ENCODE results near the gene GPR162. TPM values are rescaled to one million over a fixed set of nuclear protein-coding genes. Genes with fewer than 3 reads are reported as not detected.

The GPR162 gene
- total and polyA plus RNA-seq, 4 donors = 0.59 to 2.4 (median 1.7) TPM

- no peaks in the 10 kb centered on the region for H3K27me3 ChIP-seq (ENCODE audit: control insufficient read depth in 4 of 4, insufficient read depth in 4 of 4, low read length in 3 of 4)
These were observed 29.6 kb upstream of the GPR162 start for GRCh38 chr12:6791931-6792520.

More at GRCh38 chr12:6791931-6792520, 29.6 kb upstream of the GPR162 start:
- Histone ChIP-seq H3K9me3 (ENCODE audit: control insufficient read depth in 4 of 4, low read length in 3 of 4) (no peaks in the 10 kb centered on the region), H3K4me3 (ENCODE audit: low read depth in 1 of 3, low read length in 3 of 3) (peak overlapping the region in 1 of 3 donors; percentile 12), H3K27ac (ENCODE audit: low read depth in 1 of 2, low read length in 2 of 2) (peak overlapping the region in 1 of 2 donors; percentile 29), H3K4me1 (ENCODE audit: control insufficient read depth in 4 of 4, insufficient read depth in 4 of 4, low read length in 3 of 4) (peaks cover 0 to 15% (median 3%) of the 10 kb centered on the region in 4 donors), H3K36me3 (ENCODE audit: control insufficient read depth in 4 of 4, insufficient read depth in 3 of 4, low read depth in 1 of 4, low read length in 3 of 4) (no peaks in the 10 kb centered on the region), H3K9ac (ENCODE audit: low read depth in 1 of 2, low read length in 2 of 2) (peak overlapping the region in 1 of 2 donors; percentile 51)
- 73% methylated on average over 13 of the region's 13 CpGs for WGBS
- TF ChIP-seq, protein P1, sequence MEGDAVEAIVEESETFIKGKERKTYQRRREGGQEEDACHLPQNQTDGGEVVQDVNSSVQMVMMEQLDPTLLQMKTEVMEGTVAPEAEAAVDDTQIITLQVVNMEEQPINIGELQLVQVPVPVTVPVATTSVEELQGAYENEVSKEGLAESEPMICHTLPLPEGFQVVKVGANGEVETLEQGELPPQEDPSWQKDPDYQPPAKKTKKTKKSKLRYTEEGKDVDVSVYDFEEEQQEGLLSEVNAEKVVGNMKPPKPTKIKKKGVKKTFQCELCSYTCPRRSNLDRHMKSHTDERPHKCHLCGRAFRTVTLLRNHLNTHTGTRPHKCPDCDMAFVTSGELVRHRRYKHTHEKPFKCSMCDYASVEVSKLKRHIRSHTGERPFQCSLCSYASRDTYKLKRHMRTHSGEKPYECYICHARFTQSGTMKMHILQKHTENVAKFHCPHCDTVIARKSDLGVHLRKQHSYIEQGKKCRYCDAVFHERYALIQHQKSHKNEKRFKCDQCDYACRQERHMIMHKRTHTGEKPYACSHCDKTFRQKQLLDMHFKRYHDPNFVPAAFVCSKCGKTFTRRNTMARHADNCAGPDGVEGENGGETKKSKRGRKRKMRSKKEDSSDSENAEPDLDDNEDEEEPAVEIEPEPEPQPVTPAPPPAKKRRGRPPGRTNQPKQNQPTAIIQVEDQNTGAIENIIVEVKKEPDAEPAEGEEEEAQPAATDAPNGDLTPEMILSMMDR (IDR thresholded peaks at IDR 0.05; ENCODE audit: low read depth, low read length, missing input control) = no peak
- TF ChIP-seq FOXA1 (IDR thresholded peaks at IDR 0.05) (no peak), JUND (IDR thresholded peaks at IDR 0.05) (no peak), RAD21 (IDR thresholded peaks at IDR 0.05) (no peak), GABPA (IDR thresholded peaks at IDR 0.05 in 1 of 2, conservative IDR thresholded peaks at IDR 0.05 in 1 of 2) (no peak), HNF4A (conservative IDR thresholded peaks at IDR 0.05) (no peak), TAF1 (conservative IDR thresholded peaks at IDR 0.05) (no peak), FOXA2 (IDR thresholded peaks at IDR 0.05) (no peak), HNF4G (IDR thresholded peaks at IDR 0.05) (no peak), RXRA (IDR thresholded peaks at IDR 0.05) (no peak), NR2F2 (IDR thresholded peaks at IDR 0.05) (no peak), SP1 (IDR thresholded peaks at IDR 0.05) (no peak), YY1 (IDR thresholded peaks at IDR 0.05) (no peak), EGR1 (IDR thresholded peaks at IDR 0.05; ENCODE audit: low read depth in 2 of 2) (no peak)
- TF ChIP-seq, protein P2, sequence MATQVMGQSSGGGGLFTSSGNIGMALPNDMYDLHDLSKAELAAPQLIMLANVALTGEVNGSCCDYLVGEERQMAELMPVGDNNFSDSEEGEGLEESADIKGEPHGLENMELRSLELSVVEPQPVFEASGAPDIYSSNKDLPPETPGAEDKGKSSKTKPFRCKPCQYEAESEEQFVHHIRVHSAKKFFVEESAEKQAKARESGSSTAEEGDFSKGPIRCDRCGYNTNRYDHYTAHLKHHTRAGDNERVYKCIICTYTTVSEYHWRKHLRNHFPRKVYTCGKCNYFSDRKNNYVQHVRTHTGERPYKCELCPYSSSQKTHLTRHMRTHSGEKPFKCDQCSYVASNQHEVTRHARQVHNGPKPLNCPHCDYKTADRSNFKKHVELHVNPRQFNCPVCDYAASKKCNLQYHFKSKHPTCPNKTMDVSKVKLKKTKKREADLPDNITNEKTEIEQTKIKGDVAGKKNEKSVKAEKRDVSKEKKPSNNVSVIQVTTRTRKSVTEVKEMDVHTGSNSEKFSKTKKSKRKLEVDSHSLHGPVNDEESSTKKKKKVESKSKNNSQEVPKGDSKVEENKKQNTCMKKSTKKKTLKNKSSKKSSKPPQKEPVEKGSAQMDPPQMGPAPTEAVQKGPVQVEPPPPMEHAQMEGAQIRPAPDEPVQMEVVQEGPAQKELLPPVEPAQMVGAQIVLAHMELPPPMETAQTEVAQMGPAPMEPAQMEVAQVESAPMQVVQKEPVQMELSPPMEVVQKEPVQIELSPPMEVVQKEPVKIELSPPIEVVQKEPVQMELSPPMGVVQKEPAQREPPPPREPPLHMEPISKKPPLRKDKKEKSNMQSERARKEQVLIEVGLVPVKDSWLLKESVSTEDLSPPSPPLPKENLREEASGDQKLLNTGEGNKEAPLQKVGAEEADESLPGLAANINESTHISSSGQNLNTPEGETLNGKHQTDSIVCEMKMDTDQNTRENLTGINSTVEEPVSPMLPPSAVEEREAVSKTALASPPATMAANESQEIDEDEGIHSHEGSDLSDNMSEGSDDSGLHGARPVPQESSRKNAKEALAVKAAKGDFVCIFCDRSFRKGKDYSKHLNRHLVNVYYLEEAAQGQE (IDR thresholded peaks at IDR 0.05) = no peak
- TF ChIP-seq, protein P3, sequence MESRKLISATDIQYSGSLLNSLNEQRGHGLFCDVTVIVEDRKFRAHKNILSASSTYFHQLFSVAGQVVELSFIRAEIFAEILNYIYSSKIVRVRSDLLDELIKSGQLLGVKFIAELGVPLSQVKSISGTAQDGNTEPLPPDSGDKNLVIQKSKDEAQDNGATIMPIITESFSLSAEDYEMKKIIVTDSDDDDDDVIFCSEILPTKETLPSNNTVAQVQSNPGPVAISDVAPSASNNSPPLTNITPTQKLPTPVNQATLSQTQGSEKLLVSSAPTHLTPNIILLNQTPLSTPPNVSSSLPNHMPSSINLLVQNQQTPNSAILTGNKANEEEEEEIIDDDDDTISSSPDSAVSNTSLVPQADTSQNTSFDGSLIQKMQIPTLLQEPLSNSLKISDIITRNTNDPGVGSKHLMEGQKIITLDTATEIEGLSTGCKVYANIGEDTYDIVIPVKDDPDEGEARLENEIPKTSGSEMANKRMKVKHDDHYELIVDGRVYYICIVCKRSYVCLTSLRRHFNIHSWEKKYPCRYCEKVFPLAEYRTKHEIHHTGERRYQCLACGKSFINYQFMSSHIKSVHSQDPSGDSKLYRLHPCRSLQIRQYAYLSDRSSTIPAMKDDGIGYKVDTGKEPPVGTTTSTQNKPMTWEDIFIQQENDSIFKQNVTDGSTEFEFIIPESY (IDR thresholded peaks at IDR 0.05) = no peak
- TF ChIP-seq, protein P4, sequence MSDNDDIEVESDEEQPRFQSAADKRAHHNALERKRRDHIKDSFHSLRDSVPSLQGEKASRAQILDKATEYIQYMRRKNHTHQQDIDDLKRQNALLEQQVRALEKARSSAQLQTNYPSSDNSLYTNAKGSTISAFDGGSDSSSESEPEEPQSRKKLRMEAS (IDR thresholded peaks at IDR 0.05) = no peak
- TF ChIP-seq, protein P5, sequence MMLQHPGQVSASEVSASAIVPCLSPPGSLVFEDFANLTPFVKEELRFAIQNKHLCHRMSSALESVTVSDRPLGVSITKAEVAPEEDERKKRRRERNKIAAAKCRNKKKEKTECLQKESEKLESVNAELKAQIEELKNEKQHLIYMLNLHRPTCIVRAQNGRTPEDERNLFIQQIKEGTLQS (IDR thresholded peaks at IDR 0.05) = no peak
- no peak for DNase-seq (ENCODE audit: low spot score)
